HG02970 (cell line): ENCODE measurements around the gene ENKD1.
"Not testable (repeated sequence)": the region's sequence is repeated elsewhere in the genome, so short reads cannot be mapped to it uniquely, and the experiment has no call there.

Experiments used
- ATAC-seq: cut with Tn5 transposase; IDR thresholded peaks from one replicate; pipeline ENCODE4 v1.9.1; 2021; ENCODE audit warnings: mild to moderate bottlenecking, moderate library complexity, moderate number of reproducible peaks; ENCODE audit not compliant: unreplicated experiment, low FRiP score

The ENKD1 gene

GRCh38 chr16:67666559-67667452 lies at the start of gene ENKD1, which contains the start of gene C16orf86:
TSS of gene ENKD1 (minus strand) at chr16:67666750. CDS start at chr16:67666442, 308 bp downstream.
TSS of gene C16orf86 (plus strand) at chr16:67666814. CDS start at chr16:67666971, 157 bp downstream.
- no peak for ATAC-seq

GRCh38 chr16:67716097-67716496 lies 49.5 kb upstream of the ENKD1 start:
- ATAC-seq = no peak

GRCh38 chr16:67714522-67714921 lies 48.0 kb upstream of the ENKD1 start:
- no peak for ATAC-seq

- ATAC-seq = no peak
Measured at GRCh38 chr16:67713647-67714273, 47.2 kb upstream of the ENKD1 start.

GRCh38 chr16:67710607-67711006 lies 44.1 kb upstream of the ENKD1 start:
- ATAC-seq = no peak

GRCh38 chr16:67709050-67709449 lies 42.5 kb upstream of the ENKD1 start:
- no peak for ATAC-seq

GRCh38 chr16:67708368-67708771 lies 41.8 kb upstream of the ENKD1 start:
- no peak for ATAC-seq

- ATAC-seq = no peak
Measured at GRCh38 chr16:67707790-67708189, 41.2 kb upstream of the ENKD1 start.

- ATAC-seq = no peak
Measured at GRCh38 chr16:67707210-67707609, 40.7 kb upstream of the ENKD1 start.

- no peak for ATAC-seq
Measured at GRCh38 chr16:67704110-67704509, 37.6 kb upstream of the ENKD1 start.

- ATAC-seq = no peak
Measured at GRCh38 chr16:67703626-67704025, 37.1 kb upstream of the ENKD1 start.

- ATAC-seq = no peak
Measured at GRCh38 chr16:67702130-67702529, 35.6 kb upstream of the ENKD1 start.

GRCh38 chr16:67701420-67701819 lies 34.9 kb upstream of the ENKD1 start:
- ATAC-seq = no peak

GRCh38 chr16:67699265-67699664 lies 32.7 kb upstream of the ENKD1 start:
- ATAC-seq = no peak

GRCh38 chr16:67697422-67698185 lies 31.1 kb upstream of the ENKD1 start:
- no peak for ATAC-seq

- no peak for ATAC-seq
Measured at GRCh38 chr16:67694611-67695010, 28.1 kb upstream of the ENKD1 start.

GRCh38 chr16:67693517-67694285 lies 27.2 kb upstream of the ENKD1 start:
- ATAC-seq = not testable (repeated sequence)

GRCh38 chr16:67685388-67686112 lies 19.0 kb upstream of the ENKD1 start:
- no peak for ATAC-seq

- ATAC-seq = no peak
Measured at GRCh38 chr16:67683767-67684166, 17.2 kb upstream of the ENKD1 start.
